Kidney (tissue), 14 donors: ENCODE data around the gene NUDT3. TPM values are rescaled to one million over a fixed set of nuclear protein-coding genes. Genes with fewer than 3 reads are reported as not detected.

Experiments
- DNase-seq, 5 donors: peaks; one replicate each; pipeline ENCODE4 v3.0.0-alpha.2; 2013 to 2020
- FAIRE-seq: peaks from 2 replicates; lab custom pipeline; 2012; peaks lifted over from hg19 to GRCh38; lab: Jason Lieb, UNC
- H3K27ac ChIP-seq, 2 donors: one replicate each; pipeline ENCODE4 v1.7.0; 2013; ENCODE audit warnings: low read depth in 2 of 2, low read length in 2 of 2, inconsistent platforms in 1 of 2
- H3K27me3 ChIP-seq: one replicate; pipeline ENCODE4 v1.7.1; 2013; ENCODE audit warnings: low read length, inconsistent platforms; ENCODE audit not compliant: control insufficient read depth, insufficient read depth
- H3K36me3 ChIP-seq, 3 donors: one replicate each; pipeline versions ENCODE4 v1.7.0 to v1.7.1; 2013; ENCODE audit warnings: low read length in 3 of 3, control low read depth in 1 of 3, inconsistent platforms in 1 of 3; ENCODE audit not compliant: insufficient read depth in 3 of 3, control insufficient read depth in 2 of 3
- H3K4me1 ChIP-seq, 3 donors: one replicate each; pipeline versions ENCODE4 v1.7.0 to v1.7.1; 2013; ENCODE audit warnings: low read length in 3 of 3, inconsistent platforms in 1 of 3, low read depth in 1 of 3; ENCODE audit not compliant: control insufficient read depth in 2 of 3, insufficient read depth in 2 of 3
- H3K4me3 ChIP-seq, 3 donors: one replicate each; pipeline versions ENCODE4 v1.7.0 to v1.8.1; 2013; ENCODE audit warnings: low read length in 3 of 3, control low read depth in 1 of 3, inconsistent platforms in 1 of 3
- H3K9ac ChIP-seq, 3 donors: one replicate each; pipeline versions ENCODE4 v1.7.0 to v1.7.1; 2013; ENCODE audit warnings: low read length in 3 of 3, control low read depth in 1 of 3, inconsistent platforms in 1 of 3
- H3K9me3 ChIP-seq, 3 donors: one replicate each; pipeline versions ENCODE4 v1.7.0 to v1.7.1; 2013; ENCODE audit warnings: low read length in 3 of 3, control low read depth in 1 of 3, inconsistent platforms in 1 of 3; ENCODE audit not compliant: control insufficient read depth in 2 of 3, insufficient read depth in 1 of 3
- intact Hi-C: fragments of 100-400 bp; cut with DNase I; formaldehyde crosslinking; loops from one replicate; pipeline ENCODE4 v1.11.1; 2022
- polyA plus RNA-seq: library from polyadenylated mRNA; stranded (reverse); fragments of 350-450 nt; fragmentation: Illumina TruSeq; extraction: RNeasy Lipid Tissue Mini Kit (QIAGEN cat#74804); gene quantifications from one replicate; pipeline ENCODE4 v1.2.3, GENCODE V29; 2014; ENCODE audit warnings: low read depth, low replicate concordance; ENCODE audit not compliant: insufficient read depth
- total RNA-seq: library from RNA; stranded (reverse); fragmentation: NEBNext Ultra II Directional; extraction: Animal tissue kit (Norgen Biotek cat#: 25700); gene quantifications from one replicate; pipeline ENCODE4 v1.2.1, GENCODE V29; 2021
- TF ChIP-seq, protein P1 (sequence below): IDR thresholded peaks from 3 replicates; pipeline ENCODE4 v1.5.1; 2012; ENCODE audit warnings: mild to moderate bottlenecking, moderate library complexity, borderline replicate concordance; ENCODE audit not compliant: insufficient read depth; ENCODE audit errors: extremely low read depth
- donor health status: control.
- donor health status: control.
- donor health status: control.
- donor health status: control.
- donor health status: control.
- donor health status: DM: yes; HTN: yes; CAD: no.
- donor health status: Normal renal cell carcinoma (clear cell type).

NUDT3 gene
- total and polyA plus RNA-seq, 2 donors from 2014 or later, result 17.7 to 53.8 TPM

DNA sequence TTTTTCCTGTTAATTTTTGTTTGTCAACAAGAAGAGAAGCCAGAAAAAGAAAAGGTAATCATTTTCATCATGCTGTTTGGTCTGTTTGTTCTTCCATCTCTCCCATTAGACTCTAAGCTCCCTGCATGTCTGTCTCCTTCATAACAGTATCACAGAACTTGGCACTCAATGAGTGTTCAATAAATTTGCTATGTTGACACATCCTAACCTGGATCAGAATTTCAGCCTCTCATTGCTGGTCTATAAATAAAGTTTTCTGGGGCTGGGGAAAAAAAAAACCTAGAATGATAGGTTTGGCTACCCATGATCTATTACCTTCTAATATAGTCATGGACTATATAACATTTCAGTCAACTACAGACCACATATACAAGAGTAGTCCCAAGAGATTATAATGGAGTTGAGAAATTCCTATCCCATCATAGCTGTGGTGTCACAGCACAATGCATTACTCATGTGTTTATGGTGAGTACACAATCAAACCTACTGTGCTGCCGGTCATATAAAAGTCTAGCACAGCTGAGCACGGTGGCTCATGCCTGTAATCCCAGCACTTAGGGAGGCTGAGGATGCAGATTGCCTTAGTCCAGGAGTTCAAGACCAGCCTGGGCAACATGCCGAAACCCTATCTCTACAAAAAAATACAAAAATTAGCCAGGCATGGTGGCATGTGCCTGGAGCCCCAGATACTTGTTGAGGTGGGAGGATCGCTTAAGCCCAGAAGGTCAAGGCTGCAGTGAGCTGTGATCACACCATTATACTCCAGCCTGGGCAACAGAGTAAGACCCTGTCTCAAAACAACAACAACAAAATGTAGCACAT, 5.9 kb downstream of the NUDT3 start:
- Histone ChIP-seq H3K27ac (no peak overlapping the region), H3K9ac (no peak overlapping the region), H3K9me3 (no peaks in the 10 kb centered on the region), H3K4me1 (peaks cover 0 to 22% (median 15%) of the 10 kb centered on the region in 3 donors), H3K4me3 (no peak overlapping the region), H3K27me3 (no peaks in the 10 kb centered on the region), H3K36me3 (no peaks in the 10 kb centered on the region)
- intact Hi-C loops, result no loop called here
- DNase-seq (no peak), FAIRE-seq (no peak)
- TF ChIP-seq, protein P1, sequence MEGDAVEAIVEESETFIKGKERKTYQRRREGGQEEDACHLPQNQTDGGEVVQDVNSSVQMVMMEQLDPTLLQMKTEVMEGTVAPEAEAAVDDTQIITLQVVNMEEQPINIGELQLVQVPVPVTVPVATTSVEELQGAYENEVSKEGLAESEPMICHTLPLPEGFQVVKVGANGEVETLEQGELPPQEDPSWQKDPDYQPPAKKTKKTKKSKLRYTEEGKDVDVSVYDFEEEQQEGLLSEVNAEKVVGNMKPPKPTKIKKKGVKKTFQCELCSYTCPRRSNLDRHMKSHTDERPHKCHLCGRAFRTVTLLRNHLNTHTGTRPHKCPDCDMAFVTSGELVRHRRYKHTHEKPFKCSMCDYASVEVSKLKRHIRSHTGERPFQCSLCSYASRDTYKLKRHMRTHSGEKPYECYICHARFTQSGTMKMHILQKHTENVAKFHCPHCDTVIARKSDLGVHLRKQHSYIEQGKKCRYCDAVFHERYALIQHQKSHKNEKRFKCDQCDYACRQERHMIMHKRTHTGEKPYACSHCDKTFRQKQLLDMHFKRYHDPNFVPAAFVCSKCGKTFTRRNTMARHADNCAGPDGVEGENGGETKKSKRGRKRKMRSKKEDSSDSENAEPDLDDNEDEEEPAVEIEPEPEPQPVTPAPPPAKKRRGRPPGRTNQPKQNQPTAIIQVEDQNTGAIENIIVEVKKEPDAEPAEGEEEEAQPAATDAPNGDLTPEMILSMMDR, result no peak

DNA sequence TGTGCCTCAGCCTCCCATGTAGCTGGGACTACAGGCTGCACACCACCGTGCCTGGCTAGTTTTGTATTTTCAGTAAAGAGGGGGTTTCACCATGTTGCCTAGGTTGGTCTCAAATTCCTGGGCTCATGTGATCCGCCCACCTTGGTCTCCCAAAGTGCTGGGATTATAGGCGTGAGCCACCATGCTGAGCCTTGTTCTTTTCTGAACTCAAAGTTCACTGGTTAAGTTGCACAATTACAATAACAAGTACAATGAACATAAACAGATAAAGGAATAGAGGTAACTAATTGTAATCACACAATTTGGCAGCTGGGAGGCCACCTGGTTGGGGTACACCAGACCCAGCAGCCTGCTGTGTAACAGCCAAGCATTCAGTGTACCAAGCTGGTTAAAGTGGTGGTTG, 6.7 kb downstream of the NUDT3 start:
- H3K9ac ChIP-seq, result no peak overlapping the region
- H3K27ac ChIP-seq, result no peak overlapping the region
- H3K27me3 ChIP-seq, result no peaks in the 10 kb centered on the region
- no peaks in the 10 kb centered on the region for H3K36me3 ChIP-seq
- H3K4me1 ChIP-seq, result peaks cover 0 to 18% (median 12%) of the 10 kb centered on the region in 3 donors
- H3K4me3 ChIP-seq, result no peak overlapping the region
- intact Hi-C loops, result no loop called here
- TF ChIP-seq, protein P1, result no peak
- H3K9me3 ChIP-seq, result no peaks in the 10 kb centered on the region
- DNase-seq (no peak), FAIRE-seq (no peak)

DNA sequence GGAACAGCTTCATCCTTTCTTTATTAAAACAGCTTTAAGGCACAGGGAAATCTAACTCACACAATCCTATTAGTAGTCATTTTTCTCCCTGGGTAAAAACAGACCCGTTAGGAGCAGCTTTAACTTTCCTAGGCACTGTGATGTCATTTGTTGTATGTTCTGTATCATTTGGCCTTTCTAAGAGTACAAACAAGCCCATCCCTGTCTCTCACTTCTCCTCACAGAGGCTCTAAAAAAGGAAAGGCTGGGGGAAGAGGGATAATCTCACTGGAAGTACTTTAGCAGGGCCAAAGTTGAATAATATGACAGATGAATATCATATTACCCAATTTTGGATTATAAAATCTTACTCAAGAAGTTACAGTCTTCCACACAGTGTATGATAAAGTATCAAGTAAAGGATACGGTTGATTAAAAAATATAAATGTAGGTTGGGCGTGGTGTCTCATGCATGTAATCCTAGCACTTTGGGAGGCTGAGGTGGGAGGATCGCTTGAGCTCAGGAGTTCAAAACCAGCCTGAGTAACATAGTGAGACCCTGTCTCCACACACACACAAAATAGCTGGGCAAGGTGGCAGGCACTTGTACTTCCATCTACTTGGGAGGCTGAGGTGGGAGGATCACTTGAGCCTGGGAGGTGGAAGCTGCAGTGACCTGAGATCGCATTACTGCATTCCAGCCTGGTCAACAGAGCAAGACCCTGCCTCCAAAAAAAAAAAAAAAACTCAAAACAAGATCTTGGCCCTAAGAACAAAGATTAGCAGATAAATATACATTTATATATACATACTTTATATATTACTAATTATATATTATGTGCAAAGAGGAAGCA, 7.9 kb downstream of the NUDT3 start:
- no peak overlapping the region for H3K4me3 ChIP-seq
- H3K36me3 ChIP-seq, result no peaks in the 10 kb centered on the region
- DNase-seq, result no peak
- TF ChIP-seq, protein P1, result no peak
- H3K9me3 ChIP-seq, result no peaks in the 10 kb centered on the region
- no peak overlapping the region for H3K27ac ChIP-seq
- no peak overlapping the region for H3K9ac ChIP-seq
- H3K4me1 ChIP-seq, result peaks cover 0 to 15% (median 9%) of the 10 kb centered on the region in 3 donors
- no peaks in the 10 kb centered on the region for H3K27me3 ChIP-seq
- intact Hi-C loops, result no loop called here
- FAIRE-seq, result no peak
